Measurements from ENCODE around the gene QSOX2. TPM values are rescaled to one million over a fixed set of nuclear protein-coding genes. Genes with fewer than 3 reads are reported as not detected.

QSOX2 gene
- total and polyA plus RNA-seq, 8 donors: 1.5 to 33.5 (median 5.4) TPM

GRCh38 chr9:136260521-136260920 is 14.9 kb upstream of the QSOX2 start:
- 85 to 91% (median 90%) methylated on average over 9 to 10 of the region's 10 CpGs for WGBS, 5 donors
- intact Hi-C loops (cut with DNase I; ENCODE audit: low total_unique reads): no loop called here

GRCh38 chr9:136259836-136260235 is 14.2 kb upstream of the QSOX2 start:
- Histone ChIP-seq H3K27me3 (peaks cover 0 to 37% (median 8%) of the 10 kb centered on the region in 3 donors), H3K4me3 (no peak overlapping the region), H3K9me3 (no peaks in the 10 kb centered on the region), H3K27ac (no peak overlapping the region), H3K4me1 (no peaks in the 10 kb centered on the region), H3K36me3 (no peaks in the 10 kb centered on the region)
- intact Hi-C loops (cut with DNase I; ENCODE audit: low total_unique reads): no loop called here
- WGBS, 5 donors: 82 to 89% (median 86%) methylated on average over 13 to 17 of the region's 17 CpGs
- DNase-seq: no peak
- no peak for TF ChIP-seq POLR2AphosphoS5 (IDR thresholded peaks at IDR 0.05)
- TF ChIP-seq, protein P1, sequence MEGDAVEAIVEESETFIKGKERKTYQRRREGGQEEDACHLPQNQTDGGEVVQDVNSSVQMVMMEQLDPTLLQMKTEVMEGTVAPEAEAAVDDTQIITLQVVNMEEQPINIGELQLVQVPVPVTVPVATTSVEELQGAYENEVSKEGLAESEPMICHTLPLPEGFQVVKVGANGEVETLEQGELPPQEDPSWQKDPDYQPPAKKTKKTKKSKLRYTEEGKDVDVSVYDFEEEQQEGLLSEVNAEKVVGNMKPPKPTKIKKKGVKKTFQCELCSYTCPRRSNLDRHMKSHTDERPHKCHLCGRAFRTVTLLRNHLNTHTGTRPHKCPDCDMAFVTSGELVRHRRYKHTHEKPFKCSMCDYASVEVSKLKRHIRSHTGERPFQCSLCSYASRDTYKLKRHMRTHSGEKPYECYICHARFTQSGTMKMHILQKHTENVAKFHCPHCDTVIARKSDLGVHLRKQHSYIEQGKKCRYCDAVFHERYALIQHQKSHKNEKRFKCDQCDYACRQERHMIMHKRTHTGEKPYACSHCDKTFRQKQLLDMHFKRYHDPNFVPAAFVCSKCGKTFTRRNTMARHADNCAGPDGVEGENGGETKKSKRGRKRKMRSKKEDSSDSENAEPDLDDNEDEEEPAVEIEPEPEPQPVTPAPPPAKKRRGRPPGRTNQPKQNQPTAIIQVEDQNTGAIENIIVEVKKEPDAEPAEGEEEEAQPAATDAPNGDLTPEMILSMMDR (IDR thresholded peaks at IDR 0.05): no peak
- TF ChIP-seq EP300 (IDR thresholded peaks at IDR 0.05): no peak
- no peak for TF ChIP-seq POLR2A (IDR thresholded peaks at IDR 0.05)

More at GRCh38 chr9:136260521-136260920, 14.9 kb upstream of the QSOX2 start:
- TF ChIP-seq, protein P1 (IDR thresholded peaks at IDR 0.05): no peak
- no peak for TF ChIP-seq POLR2AphosphoS5 (IDR thresholded peaks at IDR 0.05)
- TF ChIP-seq EP300 (IDR thresholded peaks at IDR 0.05): no peak
- TF ChIP-seq POLR2A (IDR thresholded peaks at IDR 0.05): no peak
- H3K9me3 ChIP-seq: no peaks in the 10 kb centered on the region
- H3K4me1 ChIP-seq: no peaks in the 10 kb centered on the region
- DNase-seq: no peak
- no peaks in the 10 kb centered on the region for H3K36me3 ChIP-seq
- no peak overlapping the region for H3K4me3 ChIP-seq
- no peak overlapping the region for H3K27ac ChIP-seq
- H3K27me3 ChIP-seq: peaks cover 0 to 30% (median 8%) of the 10 kb centered on the region in 3 donors

DNA sequence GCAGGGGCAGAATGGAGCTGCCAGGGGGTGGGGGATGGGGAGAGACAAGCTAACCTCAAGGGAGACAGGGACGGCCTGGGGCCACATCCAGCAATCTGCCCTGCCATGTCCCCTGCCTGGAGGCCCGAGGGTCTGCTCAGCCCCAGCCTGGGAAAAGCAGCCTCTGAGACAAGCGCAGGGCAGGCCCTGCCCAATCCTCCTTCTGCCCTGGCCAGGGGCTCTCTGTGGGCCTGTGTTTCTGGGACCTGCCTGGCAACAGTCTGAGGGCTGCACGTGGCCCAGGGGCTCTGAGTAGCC is 13.9 kb upstream of the QSOX2 start:
- H3K4me1 ChIP-seq: no peaks in the 10 kb centered on the region
- H3K27me3 ChIP-seq: peaks cover 0 to 40% (median 8%) of the 10 kb centered on the region in 3 donors
- TF ChIP-seq EP300 (IDR thresholded peaks at IDR 0.05) (no peak), POLR2A (IDR thresholded peaks at IDR 0.05) (no peak), POLR2AphosphoS5 (IDR thresholded peaks at IDR 0.05) (no peak)
- TF ChIP-seq, protein P1 (IDR thresholded peaks at IDR 0.05): no peak
- no peaks in the 10 kb centered on the region for H3K36me3 ChIP-seq
- intact Hi-C loops (cut with DNase I; ENCODE audit: low total_unique reads): no loop called here
- no peak overlapping the region for H3K4me3 ChIP-seq
- no peaks in the 10 kb centered on the region for H3K9me3 ChIP-seq
- H3K27ac ChIP-seq: no peak overlapping the region
- DNase-seq: no peak
- WGBS, 5 donors: 46 to 73% (median 66%) methylated on average over 2 to 4 of the region's 4 CpGs

GRCh38 chr9:136258786-136259516 is 13.3 kb upstream of the QSOX2 start:
- TF ChIP-seq, protein P1 (IDR thresholded peaks at IDR 0.05): no peak
- TF ChIP-seq POLR2AphosphoS5 (IDR thresholded peaks at IDR 0.05) (no peak), POLR2A (IDR thresholded peaks at IDR 0.05) (no peak), EP300 (IDR thresholded peaks at IDR 0.05) (no peak)
- H3K27ac ChIP-seq: no peak overlapping the region

More at GRCh38 chr9:136258786-136259516, 13.3 kb upstream of the QSOX2 start:
- intact Hi-C loops (cut with DNase I; ENCODE audit: low total_unique reads): no loop called here
- no peaks in the 10 kb centered on the region for H3K4me1 ChIP-seq
- H3K27me3 ChIP-seq: peaks cover 0 to 45% (median 8%) of the 10 kb centered on the region in 3 donors
- WGBS, 5 donors: 76 to 83% (median 81%) methylated on average over 20 to 22 of the region's 22 CpGs
- DNase-seq: no peak
- H3K4me3 ChIP-seq: no peak overlapping the region
- H3K36me3 ChIP-seq: no peaks in the 10 kb centered on the region
- H3K9me3 ChIP-seq: no peaks in the 10 kb centered on the region

All from stomach (tissue), 9 donors.